ACHN (cell line): ENCODE measurements around the gene FBN2.
"Not testable (repeated sequence)": the region's sequence is repeated elsewhere in the genome, so short reads cannot be mapped to it uniquely, and the experiment has no call there.

Experiments used
- DNase-seq: peaks from one replicate; pipeline ENCODE4 v3.0.0-alpha.2; 2015
- in situ Hi-C: cut with HindIII; loops from 2 replicates; pipeline ENCODE4 v1.10.0; 2017; ENCODE audit warnings: low sequenced_read_pairs, low pct_ligation_motif_present, low pct_unique_long_range_greater_than_20kb

Gene FBN2

GRCh38 chr5:128453121-128453520 is 84.9 kb downstream of the FBN2 start:
- in situ Hi-C loops: no loop called here
- DNase-seq: no peak

GRCh38 chr5:128447224-128447623 is 90.8 kb downstream of the FBN2 start:
- in situ Hi-C loops, DNase-seq: not testable (repeated sequence)

- in situ Hi-C loops: no loop called here
- no peak for DNase-seq
Measured at GRCh38 chr5:128441941-128442350, 96.1 kb downstream of the FBN2 start.

- DNase-seq: no peak
- in situ Hi-C loops: no loop called here
Measured at GRCh38 chr5:128441165-128441564, 96.9 kb downstream of the FBN2 start.

GRCh38 chr5:128436749-128437188 is 101.3 kb downstream of the FBN2 start:
- in situ Hi-C loops: no loop called here
- peak; percentile 25 for DNase-seq

- DNase-seq: no peak
- in situ Hi-C loops: no loop called here
Measured at GRCh38 chr5:128435861-128436260, 102.2 kb downstream of the FBN2 start.

- in situ Hi-C loops: no loop called here
- no peak for DNase-seq
Measured at GRCh38 chr5:128434993-128435392, 103.1 kb downstream of the FBN2 start.

- in situ Hi-C loops: no loop called here
- no peak for DNase-seq
Measured at GRCh38 chr5:128432913-128433440, 105.1 kb downstream of the FBN2 start.

- DNase-seq: no peak
- in situ Hi-C loops: no loop called here
Measured at GRCh38 chr5:128427921-128428320, 110.1 kb downstream of the FBN2 start.

GRCh38 chr5:128426090-128426534 is 111.9 kb downstream of the FBN2 start:
- in situ Hi-C loops: no loop called here
- DNase-seq: no peak

GRCh38 chr5:128424646-128425045 is 113.4 kb downstream of the FBN2 start:
- no peak for DNase-seq
- in situ Hi-C loops: no loop called here

GRCh38 chr5:128422612-128423011 is 115.4 kb downstream of the FBN2 start:
- in situ Hi-C loops: no loop called here
- DNase-seq: no peak

GRCh38 chr5:128414469-128414868 is 123.6 kb downstream of the FBN2 start:
- DNase-seq: no peak
- in situ Hi-C loops: no loop called here

GRCh38 chr5:128413356-128413755 is 124.7 kb downstream of the FBN2 start:
- in situ Hi-C loops: no loop called here
- DNase-seq: no peak

GRCh38 chr5:128412145-128412930 is 125.7 kb downstream of the FBN2 start:
- DNase-seq: no peak
- in situ Hi-C loops: no loop called here

GRCh38 chr5:128409166-128409800 is 128.8 kb downstream of the FBN2 start:
- DNase-seq: no peak
- in situ Hi-C loops: no loop called here

- DNase-seq: no peak
- in situ Hi-C loops: no loop called here
Measured at GRCh38 chr5:128408622-128409021, 129.4 kb downstream of the FBN2 start.

GRCh38 chr5:128407944-128408343 is 130.1 kb downstream of the FBN2 start:
- no peak for DNase-seq
- in situ Hi-C loops: no loop called here

GRCh38 chr5:128406803-128407202 is 131.2 kb downstream of the FBN2 start:
- no peak for DNase-seq
- in situ Hi-C loops: no loop called here

- in situ Hi-C loops: no loop called here
- no peak for DNase-seq
Measured at GRCh38 chr5:128405159-128405558, 132.9 kb downstream of the FBN2 start.
